Dedifferentiated amniotic fluid mesenchymal stem cell (primary cell): Measurements from ENCODE around the gene GALNT18.

Source experiments
- DNase-seq: peaks from one replicate; pipeline ENCODE4 v3.0.0-alpha.2; 2016; ENCODE audit errors: extremely low spot score

GALNT18 gene

DNA sequence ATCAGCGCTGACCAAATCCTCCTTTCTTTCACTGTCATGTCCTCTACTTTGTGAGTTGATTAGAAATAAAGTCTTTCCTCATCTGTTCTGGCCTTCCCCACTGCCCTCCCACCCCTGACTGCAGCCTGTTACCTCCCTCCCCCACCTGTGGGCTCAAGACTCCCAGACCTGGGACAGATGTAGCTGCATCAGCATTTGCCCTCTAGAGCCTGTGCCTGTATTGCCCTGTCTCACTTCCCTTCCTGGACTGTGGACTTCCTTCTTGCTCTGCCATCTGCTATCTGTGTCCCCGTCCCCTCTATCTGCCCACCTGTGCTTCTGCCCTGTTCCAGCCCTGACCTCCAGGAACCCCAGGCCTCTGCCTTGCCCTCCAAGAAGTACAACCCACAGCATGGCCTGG, 122.5 kb downstream of the GALNT18 start:
- DNase-seq, result no peak

DNA sequence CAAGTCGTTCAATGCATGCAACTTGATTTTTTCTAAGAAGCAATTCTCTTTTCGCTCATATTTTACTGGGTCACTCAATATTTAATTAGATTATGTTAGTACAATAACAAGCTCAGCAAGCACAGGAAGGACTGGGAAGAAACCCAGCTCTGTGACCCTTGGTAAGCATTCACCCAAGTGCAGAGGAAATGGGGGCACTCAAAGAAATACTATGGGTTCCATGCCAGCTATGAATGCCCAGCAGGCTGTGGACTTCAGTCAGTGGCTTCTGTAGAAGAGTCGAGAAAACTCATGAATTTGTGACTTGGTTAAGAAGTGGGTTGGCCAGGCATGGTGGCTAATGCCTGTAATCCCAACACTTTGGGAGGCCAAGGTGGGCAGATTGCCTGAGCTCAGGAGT, 123.6 kb downstream of the GALNT18 start:
- no peak for DNase-seq

DNA sequence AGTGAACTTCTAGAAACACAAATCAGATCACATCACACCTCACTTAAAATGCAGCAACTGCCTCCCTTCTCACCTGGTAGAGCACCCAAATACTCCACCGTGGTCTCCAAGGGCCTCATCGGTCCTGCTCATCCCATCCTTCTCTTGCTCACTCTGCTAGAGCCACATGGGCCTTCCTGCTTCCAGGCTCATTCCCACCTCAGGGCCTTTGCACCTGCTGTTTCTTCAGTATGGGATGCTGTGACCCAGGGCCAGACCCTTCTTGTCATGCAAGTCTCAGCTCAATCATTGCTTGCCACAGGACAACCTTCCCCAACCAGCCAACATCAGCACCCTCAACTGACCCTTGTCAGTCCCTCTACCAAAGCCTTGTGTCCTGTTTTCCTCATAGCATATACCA, 124.9 kb downstream of the GALNT18 start:
- no peak for DNase-seq

DNA sequence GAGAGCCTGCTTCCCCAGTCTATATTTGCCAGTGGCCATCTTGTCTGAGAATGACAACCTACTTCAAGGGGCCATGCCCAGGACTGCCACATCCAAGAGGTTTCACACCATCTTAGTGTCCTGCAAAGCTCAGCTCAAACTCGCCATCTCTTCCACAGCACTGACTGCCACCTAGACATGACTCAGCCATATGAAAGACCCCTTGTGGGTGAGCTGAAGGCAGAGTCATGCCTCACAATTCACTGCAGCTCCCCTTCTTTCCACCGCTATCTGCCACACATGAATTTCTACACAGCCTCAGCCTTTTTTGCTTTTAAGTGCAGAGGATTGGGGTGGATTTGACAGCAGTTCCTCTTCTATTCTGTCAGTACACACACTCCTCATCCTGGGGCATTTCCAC, 127.5 kb downstream of the GALNT18 start:
- DNase-seq, result no peak

DNA sequence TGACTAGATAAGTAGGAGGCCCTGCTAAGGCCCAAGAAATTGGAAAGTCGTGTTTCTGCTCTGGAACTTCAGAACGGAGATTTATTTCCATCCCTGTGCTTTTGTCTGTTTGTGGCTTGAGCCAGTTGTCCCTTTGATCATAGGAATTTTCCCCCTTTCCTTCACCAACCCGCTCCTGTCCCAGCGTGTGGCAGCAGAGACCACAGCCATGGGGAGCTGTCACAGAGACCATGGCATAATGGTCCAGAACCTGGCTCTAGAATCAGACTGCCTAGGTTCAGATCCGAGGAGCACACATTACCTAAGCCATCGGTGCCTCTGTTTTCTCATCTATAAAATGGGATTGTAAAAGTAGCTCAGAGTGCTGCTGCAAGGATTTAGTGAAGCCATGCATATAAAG, 128.1 kb downstream of the GALNT18 start:
- no peak for DNase-seq

DNA sequence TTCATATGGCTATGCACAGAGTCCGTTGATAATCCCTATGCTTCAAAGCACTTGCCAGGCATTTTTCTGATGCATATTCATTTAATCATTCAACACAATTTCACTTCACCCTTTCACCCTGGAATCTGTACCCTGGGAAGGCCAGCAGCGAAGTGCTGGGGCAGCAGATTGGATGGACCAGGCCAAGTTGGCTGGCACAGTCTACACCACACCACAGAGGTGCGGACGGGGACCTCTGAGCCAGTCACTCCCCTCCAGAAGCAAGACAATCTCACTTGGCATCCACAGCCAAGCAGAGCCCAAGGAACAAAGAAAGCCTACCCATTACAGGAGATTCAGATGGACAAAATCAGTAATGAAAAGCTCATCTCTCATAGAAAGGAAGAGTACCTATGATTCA, 130.2 kb downstream of the GALNT18 start:
- DNase-seq, result no peak

DNA sequence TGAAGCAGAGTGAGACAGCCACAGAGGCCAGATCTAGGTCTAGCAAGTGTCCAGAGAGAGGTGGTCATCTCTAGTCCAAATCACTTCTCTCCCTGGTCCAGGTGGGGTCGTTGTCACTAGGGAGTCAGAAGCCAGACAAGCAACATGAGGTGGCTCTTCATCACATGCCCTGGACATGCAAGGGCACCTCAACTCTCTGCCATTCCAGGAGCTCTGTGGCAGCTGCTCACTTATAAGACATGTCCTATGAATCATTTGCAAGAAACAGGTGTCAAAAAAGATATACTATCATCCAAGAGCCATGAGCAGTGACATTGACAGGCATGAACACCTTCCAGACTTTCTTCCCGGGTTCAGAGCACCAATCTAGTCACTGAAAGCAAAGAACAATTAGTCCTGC, 130.8 kb downstream of the GALNT18 start:
- no peak for DNase-seq

DNA sequence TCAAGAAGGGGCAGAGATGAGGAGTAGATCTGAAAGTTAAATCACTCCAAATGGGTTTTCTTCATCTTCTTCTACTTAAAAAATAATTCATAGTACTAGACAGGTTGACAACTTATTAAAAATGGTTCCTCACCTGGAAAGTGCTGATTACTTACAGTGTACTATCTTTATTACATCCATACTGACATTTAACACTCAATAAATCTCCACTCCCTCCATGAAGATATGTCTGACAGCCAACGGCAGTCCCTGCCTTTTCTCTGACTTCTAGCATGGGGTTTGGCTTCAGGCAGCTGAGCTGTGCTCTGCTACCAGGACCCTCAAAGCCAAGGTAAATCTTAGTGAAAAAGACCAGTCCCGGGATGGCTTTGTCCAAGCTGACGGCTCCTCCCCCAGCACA, 135.4 kb downstream of the GALNT18 start:
- no peak for DNase-seq

DNA sequence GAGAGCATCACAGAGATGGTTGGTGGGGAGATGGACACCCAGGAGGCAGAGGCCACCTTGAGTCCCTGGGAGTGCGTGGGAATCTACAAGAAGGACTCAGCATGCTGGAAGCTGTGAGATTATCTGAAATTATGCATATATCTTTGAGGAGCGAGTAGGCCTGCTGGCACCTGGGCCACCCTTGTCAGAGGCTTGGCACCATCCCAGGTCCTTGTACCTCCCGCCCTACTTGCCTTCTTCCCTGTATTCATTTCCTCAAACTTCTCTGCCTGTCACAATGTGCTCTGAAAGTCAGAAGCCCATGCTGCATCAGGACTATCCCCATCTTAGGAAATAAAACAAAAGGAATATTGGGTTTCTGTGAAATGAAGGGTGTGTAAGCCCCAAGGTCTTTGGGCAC, 135.8 kb downstream of the GALNT18 start:
- no peak for DNase-seq

DNA sequence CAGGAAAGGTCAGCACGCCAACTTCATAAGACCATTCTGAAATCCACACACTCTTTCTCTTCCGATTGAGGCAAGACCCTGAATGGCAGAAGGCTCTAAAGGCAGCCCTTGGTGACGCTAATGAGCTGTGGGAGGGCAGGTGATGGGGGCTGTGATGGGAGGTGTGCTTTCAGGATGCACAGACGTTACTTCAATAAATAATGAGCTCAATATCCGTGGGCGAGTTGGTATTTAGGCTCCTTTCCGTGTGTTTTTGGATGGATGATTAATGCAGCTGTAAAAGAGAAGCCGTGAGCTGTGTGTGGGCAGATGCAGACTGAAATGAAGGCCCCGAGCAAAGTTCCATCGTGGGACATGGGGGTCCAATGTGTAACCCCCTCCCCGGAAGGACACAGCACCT, 138.2 kb downstream of the GALNT18 start:
- DNase-seq, result no peak

DNA sequence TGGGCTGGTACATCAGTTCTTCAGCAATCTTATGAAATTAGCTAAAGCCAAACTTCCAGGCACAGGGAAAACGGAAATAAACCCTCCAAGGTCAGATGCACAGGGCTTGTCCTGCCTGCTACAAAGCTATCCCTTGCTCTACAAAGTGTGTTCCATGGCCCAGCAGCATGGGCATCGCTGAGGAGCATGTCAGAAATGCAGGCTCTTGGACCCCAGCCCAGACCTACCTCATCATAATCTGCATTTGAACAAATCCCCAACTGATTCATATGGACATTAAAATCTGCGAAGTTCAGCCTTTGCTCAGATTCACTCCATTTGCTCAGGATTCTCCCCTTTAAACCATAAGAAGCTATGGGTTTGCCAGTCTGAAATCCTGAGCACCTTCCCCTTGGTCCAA, 139.1 kb downstream of the GALNT18 start:
- no peak for DNase-seq

DNA sequence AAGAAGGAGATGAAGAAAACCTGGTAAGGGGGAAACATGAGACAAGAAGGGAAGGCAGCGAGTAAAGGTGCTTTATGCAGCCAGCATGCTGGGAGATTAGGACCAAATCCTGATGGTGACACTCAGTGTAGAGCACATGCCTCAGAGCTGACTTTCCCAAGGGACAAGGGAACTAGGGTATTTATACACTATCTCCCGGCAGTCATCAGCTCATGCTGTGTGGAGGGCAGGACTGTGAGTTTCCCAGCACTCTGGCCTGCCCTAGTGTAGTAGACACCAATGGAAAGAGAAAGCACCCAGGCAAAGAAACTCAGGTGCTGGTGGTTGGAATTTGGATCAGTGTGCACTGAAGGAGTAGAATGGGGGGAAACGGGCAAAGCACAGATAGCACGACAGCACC, 140.4 kb downstream of the GALNT18 start:
- no peak for DNase-seq

DNA sequence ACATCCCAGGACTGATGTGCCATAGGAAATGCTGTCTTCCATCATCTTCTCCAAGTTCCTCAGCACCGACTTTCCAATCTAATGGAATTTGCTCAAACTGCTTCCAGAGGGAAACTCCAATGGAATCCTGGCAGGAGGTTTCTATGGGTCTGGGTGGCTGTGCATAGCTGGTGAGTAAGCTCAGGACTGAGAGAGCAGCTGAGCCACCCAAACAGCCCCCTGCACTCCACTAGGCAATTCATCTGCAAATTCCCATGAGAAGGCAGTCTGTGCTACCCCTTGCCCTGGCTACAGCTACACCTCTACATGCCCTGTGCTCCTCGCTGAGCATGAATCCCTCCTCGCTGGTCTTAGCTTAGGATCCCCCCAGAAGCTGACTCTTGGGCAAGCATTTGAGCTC, 140.8 kb downstream of the GALNT18 start:
- no peak for DNase-seq

DNA sequence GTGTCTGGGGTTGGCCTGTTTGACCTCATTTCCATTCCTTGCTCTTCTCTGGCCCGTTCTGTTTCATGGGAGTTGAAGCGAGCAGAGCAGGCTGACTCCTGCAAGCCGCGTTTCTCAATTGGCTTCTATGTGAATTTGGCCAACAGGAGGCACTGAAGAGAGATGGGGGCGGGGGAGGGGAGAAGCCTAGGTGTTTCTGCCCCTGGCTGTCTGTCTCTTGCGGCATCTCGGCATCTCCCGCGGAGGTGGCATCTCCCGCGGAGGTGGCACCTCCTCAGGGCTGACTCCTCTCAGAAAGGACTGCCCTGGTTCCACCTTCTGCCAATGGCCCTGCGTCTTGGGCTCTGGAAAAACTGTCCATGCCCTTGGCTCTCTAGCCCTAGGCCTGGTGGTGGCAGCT, 143.1 kb downstream of the GALNT18 start:
- DNase-seq, result no peak

DNA sequence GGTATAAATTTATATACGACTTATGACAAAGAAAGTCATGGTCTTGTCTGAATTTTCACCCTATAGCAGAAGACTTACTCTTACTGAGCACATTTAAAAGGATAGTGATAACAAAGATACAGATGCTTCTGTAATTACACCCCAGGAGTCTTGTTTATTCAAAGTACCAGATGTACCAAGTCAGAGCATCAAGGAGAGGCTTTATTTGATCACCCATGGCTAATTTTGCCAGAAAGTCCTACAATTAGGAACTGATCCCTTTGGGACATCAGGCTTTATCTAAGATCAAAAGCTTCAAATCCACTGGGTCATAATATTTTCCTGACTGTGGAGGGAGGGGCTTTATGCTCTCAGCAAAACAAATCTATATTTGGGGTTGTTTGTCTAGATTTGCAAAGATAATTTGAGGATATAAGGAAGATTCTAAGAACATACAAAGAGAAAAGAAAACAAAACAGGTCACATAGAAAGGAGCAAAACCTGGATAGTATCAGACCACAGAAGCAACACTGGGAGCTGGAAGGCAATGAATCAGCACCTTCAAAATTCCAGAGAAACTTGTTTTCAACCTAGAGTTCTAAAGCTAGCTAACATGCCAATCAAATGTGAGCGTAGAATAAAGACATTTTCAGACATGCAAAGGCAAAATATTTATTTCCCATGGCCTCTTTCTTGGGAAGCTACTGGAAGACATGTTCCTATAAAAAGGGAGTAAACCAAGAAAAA, 143.9 kb downstream of the GALNT18 start:
- DNase-seq, result no peak

DNA sequence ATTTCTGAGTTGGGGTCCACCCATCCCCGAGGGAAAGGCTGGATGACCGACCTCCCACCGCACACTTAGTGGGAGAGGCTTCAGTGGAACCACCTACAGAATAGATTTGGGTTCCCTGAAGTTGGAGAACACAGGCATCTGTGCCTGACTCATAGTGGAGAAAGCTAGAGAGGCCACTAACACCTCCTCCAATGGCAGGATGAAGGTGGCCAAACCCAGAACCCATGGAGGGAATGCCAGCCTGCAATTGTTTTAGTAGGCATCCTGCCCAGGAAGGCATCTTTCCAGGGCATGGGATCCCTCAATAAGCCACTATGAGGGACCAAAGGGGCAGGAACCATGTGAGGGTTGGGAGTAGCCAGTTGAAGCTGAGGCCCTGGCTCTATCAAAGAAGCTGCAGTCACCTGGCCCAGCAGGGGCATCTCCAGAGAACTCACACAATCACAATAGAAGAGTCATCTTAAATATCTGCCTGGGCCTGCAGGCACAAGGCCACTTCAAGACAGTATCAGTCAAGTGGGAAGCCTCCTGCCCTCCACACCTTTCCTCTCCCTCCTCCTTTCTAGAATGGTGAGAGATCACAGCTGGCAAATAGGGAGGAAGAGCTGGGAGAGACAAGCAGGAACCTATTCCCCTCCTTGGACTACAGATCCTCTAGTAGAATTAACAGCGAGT, 144.7 kb downstream of the GALNT18 start:
- no peak for DNase-seq

DNA sequence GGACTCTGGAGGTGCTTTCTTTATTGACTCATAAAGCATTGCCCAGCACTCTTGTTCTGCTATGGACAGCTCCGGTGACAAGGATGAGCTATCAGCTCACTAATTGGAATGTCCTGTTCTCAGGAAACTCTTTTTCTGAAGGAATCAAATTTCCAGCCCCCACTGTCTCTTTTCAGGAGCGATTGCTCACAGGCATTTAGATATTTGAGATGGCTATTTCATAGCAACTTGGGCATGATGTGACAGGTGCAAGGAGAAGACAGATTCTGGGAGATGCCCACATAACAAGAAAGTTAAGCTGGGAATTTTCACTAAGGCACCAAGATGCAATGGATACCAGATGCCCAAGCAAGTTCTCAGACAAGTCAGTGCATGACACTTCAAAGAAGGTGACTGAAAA, 145.3 kb downstream of the GALNT18 start:
- DNase-seq, result no peak

DNA sequence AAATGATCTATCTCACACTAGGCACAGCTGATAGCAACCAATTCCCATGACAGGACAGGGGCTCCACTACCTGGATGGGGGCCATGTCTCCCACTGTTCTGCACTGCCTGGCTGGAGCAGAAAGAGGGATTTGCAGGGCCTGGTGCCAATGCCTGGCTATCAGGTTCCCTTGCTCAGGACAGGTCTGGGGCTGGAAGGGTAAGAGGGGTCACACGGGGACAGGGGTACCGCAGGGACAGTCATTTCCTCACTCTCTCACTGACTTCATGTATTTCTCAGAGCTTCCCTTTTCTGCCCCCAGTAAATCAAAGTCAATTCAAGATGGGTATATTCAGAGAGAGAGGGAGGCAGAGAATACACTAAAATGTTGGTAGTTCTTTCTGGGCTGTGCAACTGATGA, 149.7 kb downstream of the GALNT18 start:
- DNase-seq, result no peak

DNA sequence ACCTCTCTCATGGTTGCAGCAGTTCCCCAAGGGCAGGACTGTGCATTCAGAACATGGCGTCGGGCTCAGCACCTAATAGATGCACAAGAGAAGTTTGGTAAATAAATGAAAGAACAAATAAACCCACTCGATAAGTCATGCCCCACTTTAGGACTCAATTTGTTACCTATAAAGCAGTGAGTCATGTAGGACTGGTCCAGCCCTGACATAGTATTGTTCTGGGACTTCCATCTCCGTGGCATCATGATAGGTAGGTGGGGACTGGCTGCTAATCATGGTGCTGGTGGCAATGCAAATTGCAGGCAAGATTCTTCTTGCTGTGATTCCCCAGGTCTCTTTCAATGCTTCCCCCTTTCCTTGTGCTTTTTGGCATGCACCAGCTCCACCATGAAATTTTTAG, 150.6 kb downstream of the GALNT18 start:
- no peak for DNase-seq

DNA sequence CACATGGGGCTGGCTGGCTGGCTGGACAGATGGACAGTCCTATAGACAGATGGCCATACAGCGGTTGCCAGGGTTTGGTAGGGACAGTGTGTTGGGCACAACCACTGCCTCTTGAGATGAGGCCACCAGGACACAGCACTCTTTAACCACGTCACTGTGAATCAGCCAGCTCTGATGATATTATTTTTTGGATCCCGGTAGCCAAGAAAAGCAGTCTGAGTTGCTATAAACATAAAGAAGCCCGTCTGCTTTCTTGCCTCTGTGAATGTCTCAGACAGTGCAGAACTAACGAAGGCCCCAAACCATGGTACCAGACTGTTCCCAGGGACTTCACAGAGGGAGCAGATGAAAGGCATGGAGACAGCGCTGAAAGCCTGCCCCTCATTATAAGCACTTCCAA, 152.9 kb downstream of the GALNT18 start:
- no peak for DNase-seq

DNA sequence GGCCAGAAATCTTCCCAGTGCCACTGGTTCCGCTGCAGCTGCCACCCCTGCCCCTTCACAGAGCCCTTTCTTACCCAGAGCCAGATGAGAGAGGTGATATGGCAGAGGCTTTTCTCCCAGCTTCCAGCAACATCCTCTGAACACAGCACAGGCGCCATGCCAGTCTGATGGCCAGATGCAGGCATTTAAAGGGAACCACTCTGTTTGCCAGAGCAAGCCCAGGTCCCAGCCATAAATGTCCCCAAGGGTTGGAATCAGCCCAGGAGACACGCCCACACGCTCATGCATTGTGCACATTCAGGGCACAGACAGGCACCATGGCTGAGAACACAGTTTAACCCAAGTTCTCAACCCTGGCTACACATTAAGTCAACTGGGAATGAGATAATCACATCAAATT, 154.5 kb downstream of the GALNT18 start:
- DNase-seq, result no peak

DNA sequence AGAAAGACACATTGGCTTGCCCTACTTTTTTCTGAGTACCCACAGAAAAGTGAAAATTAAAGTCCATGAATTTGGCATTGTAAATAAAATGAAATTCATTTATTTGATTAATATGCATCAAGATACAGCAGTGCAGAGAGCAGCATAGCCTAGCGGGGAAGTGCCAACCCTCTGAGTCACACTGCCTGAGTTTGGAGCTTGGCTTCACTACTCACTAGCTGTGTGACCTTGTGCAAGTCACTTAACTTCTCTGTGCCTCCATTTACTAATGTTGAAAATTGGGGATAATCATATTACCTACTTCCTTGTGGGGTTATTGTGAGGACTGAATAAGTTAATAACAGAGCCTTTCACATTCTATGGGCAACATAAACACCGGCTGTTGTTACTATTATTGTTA, 157.2 kb downstream of the GALNT18 start:
- no peak for DNase-seq

DNA sequence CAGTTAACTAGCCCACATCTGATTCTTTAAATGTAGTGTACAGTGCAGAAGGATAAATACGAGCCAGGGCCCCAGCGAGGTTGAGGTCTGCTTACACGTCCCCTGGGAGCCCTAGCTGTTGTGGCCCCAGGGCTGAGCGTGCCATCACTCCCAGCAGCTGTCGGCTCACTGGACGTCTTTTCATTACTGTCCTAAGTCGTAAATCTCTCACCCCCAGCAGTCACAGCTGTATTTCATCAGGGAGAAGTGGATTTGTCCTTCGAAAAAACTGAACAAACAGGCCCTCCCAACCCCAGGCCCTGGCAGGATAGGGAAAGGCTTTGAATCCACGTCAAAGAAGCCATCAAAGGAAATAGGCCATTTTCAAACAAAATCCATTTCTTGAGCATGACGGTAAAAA, 158.4 kb downstream of the GALNT18 start:
- peak; percentile 18 for DNase-seq

DNA sequence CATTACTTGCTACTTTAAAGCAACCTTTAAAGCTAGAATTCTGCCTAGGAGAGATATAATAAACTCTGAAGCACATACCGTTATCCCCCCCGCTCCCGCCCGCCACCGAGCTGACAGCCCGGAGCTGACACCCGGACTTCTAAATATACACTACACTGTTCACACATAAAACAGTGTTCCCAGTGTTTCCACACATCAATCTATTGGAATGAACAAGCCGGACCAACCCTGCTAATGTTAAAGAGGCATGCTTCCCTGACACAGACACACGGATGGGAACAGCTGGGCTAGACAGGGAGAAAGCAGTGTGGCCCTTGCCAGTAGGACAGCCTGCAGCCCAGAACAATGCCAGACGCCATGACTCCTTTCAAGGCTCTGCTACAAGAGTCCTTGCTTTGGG, 160.3 kb downstream of the GALNT18 start:
- DNase-seq, result no peak
